Heart left ventricle (tissue), 16 donors: Measurements from ENCODE around the gene SCUBE2. TPM values are rescaled to one million over a fixed set of nuclear protein-coding genes. Genes with fewer than 3 reads are reported as not detected.

Experiments
- ATAC-seq, 4 donors: fragments of 200-7000 bp; cut with Tn5 transposase; one replicate each; pipeline ENCODE4 v1.9.1; 2020 to 2022; ENCODE audit warnings: moderate library complexity in 4 of 4, mild to moderate bottlenecking in 3 of 4, moderate number of reproducible peaks in 1 of 4
- DNase-seq, 5 donors: peaks; one replicate each; pipeline ENCODE4 v3.0.0-alpha.2; 2020
- H3K27ac ChIP-seq, 12 donors: fragments of 200-600 bp; sonication (generic) in 4 of 12; one replicate each; pipeline versions ENCODE4 v1.5.0 to v1.8.0; 2016 to 2022; ENCODE audit warnings: mild to moderate bottlenecking in 2 of 12
- H3K27me3 ChIP-seq, 9 donors: fragments of 200-600 bp; sonication (generic) in 2 of 9; one replicate each; pipeline versions ENCODE4 v1.5.1 to v1.8.0; 2016 to 2022; ENCODE audit warnings: mild to moderate bottlenecking in 3 of 9
- H3K36me3 ChIP-seq, 9 donors: fragments of 200-600 bp; sonication (generic) in 2 of 9; one replicate each; pipeline versions ENCODE4 v1.5.0 to v1.8.0; 2018 to 2022; ENCODE audit warnings: mild to moderate bottlenecking in 2 of 9
- H3K4me1 ChIP-seq, 12 donors: fragments of 200-600 bp; sonication (generic) in 4 of 12; one replicate each; pipeline versions ENCODE4 v1.5.0 to v1.8.0; 2016 to 2022; ENCODE audit warnings: mild to moderate bottlenecking in 3 of 12
- H3K4me3 ChIP-seq, 12 donors: fragments of 200-600 bp; sonication (generic) in 4 of 12; one replicate each; pipeline versions ENCODE4 v1.5.0 to v1.8.0; 2017 to 2022; ENCODE audit warnings: mild to moderate bottlenecking in 9 of 12, moderate library complexity in 4 of 12
- H3K9me3 ChIP-seq, 12 donors: fragments of 200-600 bp; sonication (generic) in 4 of 12; one replicate each; pipeline versions ENCODE4 v1.5.0 to v1.8.0; 2016 to 2022; ENCODE audit warnings: mild to moderate bottlenecking in 1 of 12
- CTCF ChIP-seq, 12 donors: fragments of 200-600 bp; sonication (generic) in 4 of 12; IDR thresholded peaks; one replicate each; pipeline versions ENCODE4 v1.5.0 to v1.8.0; 2018 to 2022; ENCODE audit warnings: antibody characterized with exemption in 12 of 12, mild to moderate bottlenecking in 5 of 12
- POLR2A ChIP-seq, 2 donors: fragments of 450-650 bp; IDR thresholded peaks; one replicate each; pipeline ENCODE4 v1.6.1; 2017; ENCODE audit warnings: antibody characterized with exemption in 2 of 2, mild to moderate bottlenecking in 2 of 2, moderate library complexity in 2 of 2
- WGBS, 4 donors: extraction: QIAGEN DNeasy Blood & Tissue Kit in 2 of 4; methylation state at CpG; one replicate each; pipeline versions ENCODE4 v1.1.5 to v1.1.7; 2013 to 2018; 5-methylcytosine and 5-hydroxymethylcytosine counted together
- intact Hi-C, 10 donors: fragments of 100-400 bp; cut with DNase I; formaldehyde crosslinking; loops; one replicate each; pipeline versions ENCODE4 v1.11.1 to v1.14.2; 2022
- polyA plus RNA-seq, 2 donors: library from polyadenylated mRNA; stranded (reverse); fragments of 200-250 nt; gene quantifications; one replicate each; pipeline ENCODE4 v1.2.3, GENCODE V29; 2013
- total RNA-seq, 9 donors: library from RNA; depleted of rRNA in 2 of 9; stranded (reverse); fragments of >200 nt in 2 of 9; fragmentation: NEBNext Ultra II Directional in 3 of 9; extraction: Animal tissue kit (Norgen Biotek cat#: 25700) in 3 of 9; gene quantifications; one replicate each; pipeline versions ENCODE4 v1.1.0 to v1.2.4, GENCODE V29; 2016 to 2023
- donor health status: ischemic (EF 13 %, LVEDD 7.1; RV severe dilation, severe dysfunction).
- donor health status: healthy with polysubstance abuse.
- donor health status: DM: no; HTN: yes; CAD: no.
- donor health status: DM: no; HTN: no; CAD: no.
- donor health status: ischemic (EF 25% LVEDD 6.9; RV normal size, moderate dysfunction).
- donor health status: ischemic (EF 25% LVEDD 5.7; RV mildly dilated, moderate dysfunction).
- donor health status: healthy.
- donor health status: DM: yes; HTN: yes; CAD: no.
- donor health status: ischemic (EF 35%, LVEDD 5.7; RV mildly dilated, moderate dysfunction).
- donor health status: nonischemic (EF 11% LVEDD 7.7; RV severe dilation, severe dysfunction).
- donor health status: DM: yes; HTN: yes; CAD: no.
- donor health status: PGD.
- donor health status: ischemic (EF 29% LVEDD 5.4; RV normal size, mild dysfunction).
- donor health status: nonischemic (EF 23%, LVEDD 6.1; RV moderate dilation, normal function).

The SCUBE2 gene
- total and polyA plus RNA-seq, 11 donors: 0.08 to 4.3 (median 0.83) TPM

GRCh38 chr11:9072626-9073176, 18.7 kb downstream of the SCUBE2 start:
- WGBS, 4 donors: 69 to 77% (median 74%) methylated on average over 7 of the region's 7 CpGs
- no peak for DNase-seq
- no peak for TF ChIP-seq CTCF (IDR thresholded peaks at IDR 0.05)
- TF ChIP-seq POLR2A (IDR thresholded peaks at IDR 0.05): no peak
- H3K27ac ChIP-seq: no peak overlapping the region
- no peaks in the 10 kb centered on the region for H3K36me3 ChIP-seq
- intact Hi-C loops: no loop called here
- peaks cover 0 to 5% (median 0%) of the 10 kb centered on the region in 12 donors for H3K4me1 ChIP-seq
- H3K9me3 ChIP-seq: no peaks in the 10 kb centered on the region
- ATAC-seq: no peak
- H3K27me3 ChIP-seq: no peaks in the 10 kb centered on the region
- H3K4me3 ChIP-seq: no peak overlapping the region

GRCh38 chr11:9071692-9072091, 19.7 kb downstream of the SCUBE2 start:
- TF ChIP-seq POLR2A (IDR thresholded peaks at IDR 0.05): no peak
- TF ChIP-seq CTCF (IDR thresholded peaks at IDR 0.05): no peak
- no peak overlapping the region for H3K27ac ChIP-seq
- H3K4me1 ChIP-seq: no peaks in the 10 kb centered on the region
- H3K36me3 ChIP-seq: no peaks in the 10 kb centered on the region
- DNase-seq (no peak), ATAC-seq (no peak)
- no peak overlapping the region for H3K4me3 ChIP-seq
- H3K9me3 ChIP-seq: no peaks in the 10 kb centered on the region
- intact Hi-C loops: no loop called here
- 89 to 96% (median 94%) methylated on average over 3 of the region's 3 CpGs for WGBS, 4 donors
- H3K27me3 ChIP-seq: no peaks in the 10 kb centered on the region

GRCh38 chr11:9070749-9071491, 20.5 kb downstream of the SCUBE2 start:
- intact Hi-C loops: no loop called here
- Histone ChIP-seq H3K27ac (no peak overlapping the region), H3K9me3 (no peaks in the 10 kb centered on the region), H3K36me3 (no peaks in the 10 kb centered on the region), H3K4me1 (no peaks in the 10 kb centered on the region), H3K27me3 (no peaks in the 10 kb centered on the region), H3K4me3 (no peak overlapping the region)
- DNase-seq (no peak), ATAC-seq (no peak)
- WGBS, 4 donors: 89 to 92% (median 90%) methylated on average over 9 of the region's 9 CpGs
- no peak for TF ChIP-seq CTCF (IDR thresholded peaks at IDR 0.05)
- TF ChIP-seq POLR2A (IDR thresholded peaks at IDR 0.05): no peak

GRCh38 chr11:9069862-9070470, 21.4 kb downstream of the SCUBE2 start:
- H3K4me1 ChIP-seq: no peaks in the 10 kb centered on the region
- 87 to 93% (median 89%) methylated on average over 7 of the region's 7 CpGs for WGBS, 4 donors
- TF ChIP-seq CTCF (IDR thresholded peaks at IDR 0.05) (no peak), POLR2A (IDR thresholded peaks at IDR 0.05) (no peak)
- intact Hi-C loops: no loop called here
- no peaks in the 10 kb centered on the region for H3K27me3 ChIP-seq
- DNase-seq (no peak), ATAC-seq (no peak)
- H3K36me3 ChIP-seq: no peaks in the 10 kb centered on the region
- no peak overlapping the region for H3K27ac ChIP-seq
- H3K4me3 ChIP-seq: no peak overlapping the region
- H3K9me3 ChIP-seq: no peaks in the 10 kb centered on the region
